ENCODE results near the gene RPS24.
A peak's percentile ranks its signal among the peaks of the same experiment; 100 is the strongest.

The RPS24 gene

DNA sequence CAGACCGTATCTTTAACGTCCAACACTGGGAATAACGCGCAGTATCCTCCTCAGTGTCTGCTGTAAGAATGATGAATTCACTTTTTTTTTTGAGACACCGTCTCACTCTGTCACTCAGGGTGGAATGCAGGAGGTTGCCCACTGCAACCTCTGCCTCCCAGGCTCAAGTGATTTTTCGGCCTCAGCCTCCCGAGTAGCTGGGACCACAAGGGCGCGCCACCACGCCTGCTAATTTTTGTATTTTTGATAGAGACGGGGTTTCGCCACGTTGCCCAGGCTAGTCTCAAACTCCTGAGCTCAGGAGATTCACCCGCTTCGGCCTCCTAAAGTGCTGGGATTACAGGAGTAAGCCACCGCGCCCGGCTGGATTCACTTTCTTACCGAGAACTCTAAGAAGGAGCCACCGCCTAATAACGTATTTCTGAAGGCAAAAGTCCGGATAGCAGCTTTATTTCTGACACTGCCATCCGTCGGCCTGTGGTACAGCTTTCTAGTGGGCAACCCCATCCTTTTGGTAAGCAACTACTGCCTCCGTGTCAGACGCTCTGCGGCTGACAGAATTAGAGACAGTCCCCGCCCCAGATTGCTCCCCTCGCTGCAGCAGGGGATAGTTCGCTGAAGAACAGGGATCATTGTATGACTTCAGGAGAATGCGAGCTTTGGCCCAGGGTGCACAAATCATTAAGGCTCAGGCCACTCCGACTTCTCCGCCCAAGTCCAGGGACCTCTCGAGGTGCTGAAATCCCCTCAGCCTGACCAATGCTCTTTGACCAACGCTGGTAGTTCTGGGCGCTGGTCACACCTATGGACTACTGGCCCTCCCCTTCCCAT, 5.0 kb upstream of the RPS24 start:
- DNase-seq, result peak in 1 of 14 donors; percentile 40

DNA sequence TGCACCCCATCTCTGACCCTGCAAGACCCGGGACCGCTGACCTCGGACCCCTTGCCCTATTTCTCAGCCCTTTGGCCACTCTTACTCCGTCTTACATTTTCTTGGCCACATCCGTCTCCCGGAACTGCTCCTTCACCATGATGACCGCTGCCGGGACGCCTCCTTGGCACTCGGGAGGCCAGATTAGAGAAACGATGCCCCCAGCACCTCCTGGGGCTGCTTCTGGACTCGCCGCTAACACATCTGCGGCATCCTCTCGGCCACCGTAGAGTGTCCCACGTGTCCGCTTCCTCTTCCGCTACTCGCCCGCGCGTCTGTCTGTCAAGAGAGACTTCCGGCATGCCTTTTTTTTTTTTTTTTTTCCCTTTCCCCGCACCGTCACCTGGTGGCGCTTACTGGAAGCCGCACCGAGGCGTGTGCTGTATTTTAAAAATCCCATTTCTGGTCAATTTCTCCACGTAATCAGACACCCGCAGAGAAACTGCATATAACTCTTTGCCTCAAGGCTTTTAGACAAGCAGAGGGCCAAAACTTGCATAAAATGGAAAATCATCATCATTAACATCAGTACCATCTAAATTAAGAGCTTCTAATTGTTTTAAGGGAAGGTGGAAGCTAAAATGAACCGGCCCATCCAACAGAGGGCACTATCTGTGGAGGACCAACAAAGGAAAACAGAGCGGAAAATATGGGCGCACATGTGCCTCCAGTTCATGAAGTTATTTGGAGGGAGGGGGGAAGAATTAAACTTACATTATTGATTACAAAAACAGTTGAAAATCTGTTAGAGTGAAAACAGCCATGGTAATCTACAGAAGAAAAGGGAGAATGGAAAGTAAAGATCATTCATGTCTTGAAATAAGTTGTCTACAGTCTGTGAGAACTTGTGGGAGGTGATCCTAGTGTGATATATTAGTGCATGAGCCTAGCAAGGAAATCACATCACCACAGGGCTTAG, 4.1 kb upstream of the RPS24 start, which contains the start of gene POLR3A:
Gene POLR3A (minus strand): TSS at position 247 of the 958 bp plus-strand sequence. CDS start 108 bp downstream, at position 139.
- DNase-seq, result peak; percentile 37 to 91 (median 84)

DNA sequence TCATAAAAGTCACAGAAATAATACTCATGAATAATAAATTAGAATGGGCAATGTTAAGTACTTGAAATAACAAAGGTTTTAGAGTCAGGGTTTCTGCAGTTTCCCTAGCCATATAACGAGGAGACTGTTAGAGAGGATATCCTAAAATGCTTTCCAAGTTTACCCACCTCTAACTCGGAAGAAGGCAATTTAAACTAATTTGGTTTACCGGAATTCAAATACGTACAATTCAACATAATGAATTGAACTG, 351 bp upstream of the RPS24 start:
- no peak for DNase-seq

DNA sequence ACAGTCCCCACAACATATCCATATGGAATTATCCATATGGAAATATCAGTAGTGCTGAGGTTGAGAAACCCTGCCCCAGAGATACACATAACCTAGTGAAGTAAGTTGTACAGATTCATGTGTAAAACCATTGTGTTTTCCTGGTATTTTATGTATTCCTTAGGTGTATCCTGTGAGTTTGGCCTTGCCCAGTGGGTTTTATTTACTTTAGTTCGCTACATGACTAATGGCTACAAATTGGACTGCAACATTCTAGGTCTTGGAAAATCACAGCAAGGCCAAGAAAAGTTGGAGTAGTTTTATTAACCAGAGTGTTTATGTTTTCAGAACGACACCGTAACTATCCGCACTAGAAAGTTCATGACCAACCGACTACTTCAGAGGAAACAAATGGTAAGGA, 1.4 kb downstream of the RPS24 start:
- DNase-seq, result no peak

DNA sequence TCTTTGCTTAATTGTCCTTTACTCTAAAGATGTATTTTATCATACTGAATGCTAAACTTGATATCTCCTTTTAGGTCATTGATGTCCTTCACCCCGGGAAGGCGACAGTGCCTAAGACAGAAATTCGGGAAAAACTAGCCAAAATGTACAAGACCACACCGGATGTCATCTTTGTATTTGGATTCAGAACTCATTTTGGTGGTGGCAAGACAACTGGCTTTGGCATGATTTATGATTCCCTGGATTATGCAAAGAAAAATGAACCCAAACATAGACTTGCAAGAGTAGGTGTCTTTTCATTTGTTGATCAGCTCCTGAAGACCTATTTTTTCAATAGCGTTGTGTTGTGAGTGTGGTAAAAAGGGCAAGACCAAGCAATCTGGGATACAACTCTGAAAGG, 1.8 kb downstream of the RPS24 start:
- no peak for DNase-seq

DNA sequence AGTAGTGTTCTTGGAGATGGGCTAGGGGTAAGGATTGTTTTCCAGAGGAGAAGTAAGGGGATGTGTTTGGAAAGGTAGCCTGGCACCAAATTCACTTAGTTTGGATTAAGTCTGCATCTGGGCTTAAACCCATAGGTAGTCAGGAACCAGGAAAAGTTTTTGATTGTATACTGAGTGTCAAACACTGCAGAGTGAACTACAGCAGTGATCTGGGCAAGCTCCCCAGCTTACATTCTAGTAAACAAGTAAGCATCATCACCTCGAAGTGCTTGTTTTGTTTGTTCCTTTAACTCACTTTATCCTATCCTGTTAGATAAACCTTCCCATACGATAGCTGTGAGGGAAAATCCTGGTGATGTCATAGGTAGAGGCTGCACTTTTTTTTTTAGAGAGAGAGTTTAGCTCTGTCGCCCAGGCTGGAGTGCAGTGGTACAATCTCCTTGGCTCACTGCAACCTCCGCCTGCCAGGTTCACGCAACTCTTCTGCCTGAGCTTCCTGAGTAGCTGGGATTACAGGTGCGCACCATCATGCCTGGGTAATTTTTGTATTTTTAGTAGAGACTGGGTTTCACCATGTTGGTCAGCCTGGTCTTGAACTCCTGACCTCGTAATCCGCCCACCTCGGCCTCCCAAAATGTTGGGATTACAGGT, 2.4 kb downstream of the RPS24 start:
- DNase-seq, result no peak

DNA sequence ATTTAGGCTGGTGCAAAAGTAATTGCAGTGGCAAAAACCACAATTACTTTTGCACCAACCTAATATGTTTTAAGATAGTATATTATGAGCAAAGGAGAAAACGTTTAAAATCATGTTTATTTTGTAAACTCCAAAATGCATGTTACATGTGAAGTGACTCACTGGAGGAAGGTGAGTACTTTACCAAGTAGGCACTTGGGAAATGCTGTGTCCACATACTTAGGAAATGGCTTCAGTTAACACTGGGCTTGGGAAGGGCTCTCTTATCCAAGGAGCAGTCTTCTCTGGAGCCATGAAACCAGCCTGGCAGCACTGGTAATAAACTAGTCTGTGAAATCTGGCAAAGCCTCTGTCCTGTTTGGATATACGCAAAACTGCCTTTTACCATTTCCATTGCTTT, 4.4 kb downstream of the RPS24 start:
- DNase-seq, result no peak

DNA sequence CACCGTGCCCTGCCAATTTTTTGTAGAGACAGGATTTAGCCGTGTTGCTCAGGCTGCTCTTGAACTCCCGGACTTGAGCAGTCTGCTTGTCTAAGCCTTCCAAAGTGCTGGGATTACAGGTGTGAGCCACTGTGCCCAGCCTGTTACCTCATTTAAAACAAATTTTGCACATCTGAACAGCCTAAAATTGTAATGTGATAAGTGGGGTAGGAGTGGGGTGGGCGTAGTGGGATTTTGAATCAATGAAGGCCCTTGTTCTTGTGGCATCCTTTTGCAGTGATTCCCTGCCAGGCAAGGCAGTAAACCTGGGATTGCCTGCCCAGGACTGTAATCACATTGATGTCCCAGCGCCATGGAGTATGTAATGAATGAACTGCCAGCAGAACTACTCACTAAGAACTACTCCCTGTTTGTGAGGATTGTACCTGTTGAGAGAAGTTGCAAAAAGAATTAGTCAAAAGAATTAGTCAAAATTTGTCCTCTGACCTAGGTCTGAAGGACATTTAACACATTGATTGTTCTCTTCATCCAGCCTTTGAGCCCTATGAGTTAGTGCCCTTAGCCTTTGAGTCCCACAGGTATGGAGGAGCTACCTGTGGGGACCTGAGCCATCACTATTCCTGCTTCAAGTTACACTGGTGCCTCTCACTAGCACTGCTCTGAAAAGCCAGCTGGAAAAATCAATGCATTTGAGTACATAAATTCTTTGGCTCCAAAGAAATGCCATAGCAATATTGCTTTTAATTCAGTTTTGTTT, 5.3 kb downstream of the RPS24 start:
- DNase-seq, result no peak

DNA sequence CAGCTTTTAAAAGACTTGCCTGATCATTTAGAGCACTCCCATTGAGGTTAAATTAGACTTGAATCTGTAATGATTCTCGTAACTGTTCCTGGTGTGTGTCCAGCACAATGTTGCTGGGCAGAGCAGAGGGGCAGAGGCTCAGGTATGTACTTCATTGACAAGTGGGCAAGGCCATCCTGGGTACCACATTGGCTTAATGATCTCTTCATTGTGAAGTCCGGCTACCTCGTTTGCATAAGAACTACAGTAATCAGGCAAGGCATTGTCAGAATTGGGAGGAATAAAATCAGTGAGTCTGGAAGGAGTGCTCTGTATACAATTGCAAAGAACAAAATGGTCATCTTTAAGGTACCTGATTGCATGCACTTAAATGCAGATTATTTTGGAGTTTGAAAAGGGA, 6.1 kb downstream of the RPS24 start:
- DNase-seq, result no peak

DNA sequence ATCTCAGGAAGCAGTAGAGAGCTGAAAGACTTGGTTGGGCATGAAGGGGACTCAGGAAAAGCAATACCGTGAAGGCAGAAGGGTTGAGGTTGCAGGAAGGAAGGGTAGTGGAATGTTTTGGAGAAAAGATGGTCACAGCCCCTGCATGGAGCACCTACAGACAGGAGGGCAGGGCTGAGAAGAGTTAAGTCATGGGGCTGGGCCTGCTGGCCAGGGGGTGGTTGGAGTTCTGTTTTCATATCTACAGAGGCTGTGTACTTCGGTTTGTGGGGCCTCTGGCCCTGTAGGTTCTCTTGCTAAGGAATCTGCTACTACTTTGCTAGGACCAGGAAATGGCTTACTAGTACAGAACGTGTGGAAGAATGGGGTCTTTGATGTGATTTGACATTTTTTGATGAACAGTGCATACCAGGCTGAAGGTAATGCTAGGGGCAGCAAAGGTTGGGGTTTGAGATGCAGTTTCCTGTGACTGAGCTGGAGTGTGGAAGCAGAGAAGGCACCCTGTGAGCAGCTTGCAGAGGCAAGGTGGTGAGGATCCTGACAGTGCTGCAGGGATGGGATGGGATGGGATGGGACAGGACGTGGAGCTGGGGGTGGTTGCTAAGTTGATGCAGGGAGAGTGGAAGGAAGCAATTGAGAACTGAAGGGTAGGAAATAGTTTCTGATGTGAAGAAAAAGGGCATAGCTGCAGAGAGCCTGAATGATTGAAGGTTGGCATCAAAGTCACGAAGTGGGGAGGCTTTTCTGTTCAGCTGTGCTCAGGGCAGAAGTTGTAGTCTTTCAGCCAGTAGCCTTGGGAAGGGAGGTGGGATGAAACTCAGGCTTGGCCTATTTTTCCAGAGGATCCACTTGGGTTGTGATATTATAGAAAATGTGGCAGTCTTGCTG, 7.8 kb downstream of the RPS24 start:
- no peak for DNase-seq

DNA sequence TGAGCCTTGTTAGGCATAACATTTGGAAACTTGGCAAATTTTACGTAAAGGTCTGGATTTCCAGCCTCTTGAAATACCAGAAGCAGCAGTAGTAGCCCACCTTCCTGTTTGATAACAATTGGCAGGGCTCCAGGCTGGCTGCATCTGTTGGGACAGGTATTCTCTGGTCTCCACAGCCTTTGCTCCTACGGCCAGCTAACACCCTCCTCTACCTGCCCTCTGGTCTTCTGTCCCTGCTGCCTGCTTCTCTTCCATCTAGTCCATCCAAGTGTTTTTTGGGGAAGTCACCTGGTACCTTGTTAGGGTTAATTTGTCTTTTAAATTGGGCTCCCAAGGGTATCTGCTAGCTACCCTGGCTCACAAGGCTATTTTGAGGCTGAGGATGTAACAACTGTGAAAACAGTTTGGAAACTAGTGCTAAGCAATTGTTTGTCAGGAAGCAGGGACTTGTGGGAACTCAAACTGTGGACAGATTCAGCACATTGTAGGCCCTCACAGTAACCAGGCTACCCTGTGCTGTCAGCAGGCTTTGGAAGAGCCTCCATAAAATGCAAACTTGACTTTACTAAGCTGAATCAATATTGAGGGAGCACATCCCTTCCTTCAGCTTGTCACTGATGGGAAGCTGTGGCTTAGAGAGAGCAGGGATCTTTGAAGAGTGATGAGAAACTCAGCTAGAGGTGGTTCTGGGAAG, 8.5 kb downstream of the RPS24 start:
- no peak for DNase-seq

DNA sequence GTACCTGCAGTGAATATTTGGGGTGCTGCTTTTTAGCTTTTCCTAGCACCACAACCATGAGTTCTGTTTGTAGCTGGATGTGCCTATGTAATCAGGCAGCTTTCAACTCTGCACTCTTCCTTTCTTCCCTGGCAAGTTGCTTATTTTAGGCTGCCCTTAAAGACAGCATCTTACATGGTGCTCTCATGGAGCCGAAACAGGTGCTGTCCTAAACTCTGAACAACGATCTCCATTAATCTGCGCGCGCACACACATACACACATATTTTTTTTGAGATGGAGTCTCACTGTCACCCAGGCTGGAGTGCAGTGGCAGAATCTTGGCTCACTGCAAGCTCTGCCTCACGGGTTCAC, 9.1 kb downstream of the RPS24 start:
- DNase-seq, result no peak

DNA sequence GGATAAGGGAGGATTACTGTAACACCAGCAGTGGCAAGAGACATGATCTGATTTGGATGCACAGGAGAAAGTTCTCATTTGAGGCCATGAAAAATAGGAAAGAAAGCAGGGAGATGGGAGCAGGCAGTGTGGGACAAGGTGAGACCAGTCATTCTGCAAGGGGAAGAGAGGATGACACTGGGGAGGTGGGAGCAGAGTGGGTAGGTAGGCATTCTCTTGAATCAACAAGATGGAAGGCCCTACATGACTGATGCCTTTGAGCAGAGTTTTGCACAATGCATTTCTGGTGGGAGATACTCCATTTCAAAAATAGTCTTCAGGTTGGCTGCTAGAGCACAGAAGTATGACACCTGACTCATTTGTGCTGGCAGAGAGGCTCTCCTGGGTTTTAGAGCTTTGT, 10.5 kb downstream of the RPS24 start:
- no peak for DNase-seq

DNA sequence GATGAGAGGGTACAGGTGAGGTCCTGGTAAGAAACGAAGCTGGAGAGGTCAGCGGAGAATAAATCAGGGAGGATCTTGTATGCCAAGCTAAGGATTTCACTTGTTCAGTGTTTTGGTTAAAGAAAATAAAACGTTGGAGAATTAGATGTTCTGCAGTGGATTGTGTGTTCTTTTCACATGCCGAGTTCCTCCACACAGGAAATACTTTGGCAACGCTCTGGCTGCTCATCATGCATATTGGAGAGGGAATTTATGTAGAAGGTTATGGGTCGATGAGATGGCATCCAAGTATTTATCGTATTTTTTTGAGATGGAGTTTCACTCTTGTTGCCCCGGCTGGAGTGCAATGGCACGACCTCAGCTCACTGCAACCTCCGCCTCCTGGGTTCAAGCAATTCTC, 11.0 kb downstream of the RPS24 start:
- DNase-seq, result no peak

DNA sequence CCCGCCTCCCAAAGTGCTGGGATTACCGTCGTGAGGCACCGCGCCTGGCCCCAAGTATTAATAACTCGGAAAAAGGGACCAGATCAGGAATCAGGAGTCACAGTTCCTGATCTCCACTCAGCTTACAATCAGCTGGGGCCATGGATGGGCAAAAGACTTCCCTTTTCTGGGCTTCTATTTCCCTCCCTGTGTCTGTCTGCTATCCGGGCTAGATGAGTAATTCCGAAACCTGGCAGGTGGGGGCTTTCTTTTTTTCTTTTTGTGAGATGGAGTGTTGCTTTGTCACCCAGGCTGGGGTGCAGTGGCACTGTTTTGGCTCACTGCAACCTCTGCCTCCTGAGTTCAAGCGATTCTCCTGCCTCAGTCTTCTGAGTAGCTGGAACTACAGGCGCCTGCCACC, 11.6 kb downstream of the RPS24 start:
- peak in 4 of 14 donors; percentile 12 to 32 (median 22) for DNase-seq

DNA sequence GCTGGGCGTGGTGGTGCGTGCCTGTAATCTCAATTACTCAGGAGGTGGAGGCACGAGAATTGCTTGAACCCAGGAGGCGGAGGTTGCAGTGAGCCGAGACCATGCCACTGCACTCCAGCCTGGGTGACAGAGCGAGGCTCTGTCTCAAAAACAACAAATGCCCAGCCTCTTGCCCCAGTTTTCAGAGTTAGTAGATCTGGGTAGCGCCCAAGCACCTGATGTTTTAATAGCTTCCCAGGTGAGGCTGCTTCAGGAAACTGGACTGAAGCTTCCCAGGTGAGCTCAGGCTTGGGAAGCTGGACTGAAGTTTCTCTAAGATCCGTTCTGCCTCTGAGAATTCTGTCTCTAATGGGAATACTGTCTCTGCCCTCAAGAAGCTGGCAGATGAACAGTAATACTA, 12.2 kb downstream of the RPS24 start:
- no peak for DNase-seq

DNA sequence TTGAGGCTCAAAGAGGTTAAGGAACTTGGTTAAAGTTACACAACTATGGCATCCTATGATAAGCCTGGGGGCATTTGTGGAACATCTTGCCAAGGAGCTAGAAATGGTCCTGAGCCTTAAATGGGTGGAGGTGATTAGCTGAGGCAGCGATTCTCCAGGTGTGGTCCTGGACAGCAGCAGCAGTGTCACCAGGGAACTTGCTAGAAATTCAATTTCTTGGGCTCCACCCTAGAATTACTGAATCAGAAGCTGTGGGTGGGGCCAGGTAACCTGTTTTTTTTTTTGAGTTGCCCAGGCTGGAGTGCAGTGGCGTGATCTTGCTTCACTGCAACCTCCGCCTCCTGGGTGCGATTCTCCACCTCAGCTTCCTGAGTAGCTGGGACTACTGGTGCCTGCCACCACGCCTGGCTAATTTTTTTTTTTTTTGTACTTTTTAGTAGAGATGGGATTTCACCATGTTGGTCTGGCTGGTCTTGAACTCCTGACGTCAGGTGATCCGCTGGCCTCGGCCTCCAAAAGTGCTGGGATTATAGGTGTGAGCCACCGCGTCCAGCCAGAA, 13.1 kb downstream of the RPS24 start:
- DNase-seq, result no peak

DNA sequence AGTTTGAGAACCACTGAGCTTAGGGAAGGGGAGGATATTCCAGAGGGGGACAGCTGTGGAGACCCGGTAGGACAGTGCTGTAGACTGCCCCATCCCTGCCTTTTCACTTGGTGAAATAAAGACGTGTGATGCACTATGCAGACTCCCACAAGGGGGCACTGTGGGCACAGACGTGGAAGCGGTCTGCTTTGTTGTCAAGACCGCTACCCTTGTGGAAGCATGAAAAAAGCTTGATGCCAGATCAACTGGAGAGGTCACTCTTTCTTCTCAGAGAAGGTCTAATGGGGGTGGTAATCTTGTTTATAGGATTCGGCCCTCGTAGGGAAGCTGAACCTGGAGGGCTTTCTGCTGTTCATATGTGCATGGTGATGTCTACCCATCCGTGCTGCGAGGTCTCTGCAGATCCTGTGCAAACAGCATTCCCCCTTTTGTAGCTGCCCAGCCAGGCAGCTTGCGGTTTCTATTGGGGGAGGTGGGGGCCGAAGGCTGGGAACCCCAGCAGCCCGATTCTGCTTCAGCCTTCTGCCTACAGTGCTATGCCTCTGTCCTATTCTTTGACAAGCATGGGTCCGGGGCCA, 13.7 kb downstream of the RPS24 start:
- peak in 13 of 14 donors; percentile 19 to 86 (median 72) for DNase-seq

DNA sequence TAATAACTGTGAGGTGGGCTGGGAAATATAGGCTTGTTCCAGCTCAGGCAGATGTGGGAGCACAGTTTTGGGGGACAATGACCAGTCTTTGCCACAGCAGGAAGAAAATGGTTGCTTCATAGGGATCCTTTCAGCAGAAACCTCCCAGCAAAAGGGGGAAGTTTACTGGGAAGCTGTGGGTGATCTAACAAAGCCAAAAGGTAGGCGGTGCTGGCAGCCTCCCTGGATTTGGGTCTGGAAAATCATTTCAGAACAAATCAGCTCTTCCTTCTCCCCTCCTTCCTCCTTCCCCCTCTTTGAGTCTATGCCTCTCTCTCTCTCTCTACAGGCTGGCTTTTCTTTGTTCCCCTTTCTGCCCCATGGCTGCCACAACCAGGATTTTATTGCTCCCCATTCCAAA, 16.2 kb downstream of the RPS24 start:
- no peak for DNase-seq

DNA sequence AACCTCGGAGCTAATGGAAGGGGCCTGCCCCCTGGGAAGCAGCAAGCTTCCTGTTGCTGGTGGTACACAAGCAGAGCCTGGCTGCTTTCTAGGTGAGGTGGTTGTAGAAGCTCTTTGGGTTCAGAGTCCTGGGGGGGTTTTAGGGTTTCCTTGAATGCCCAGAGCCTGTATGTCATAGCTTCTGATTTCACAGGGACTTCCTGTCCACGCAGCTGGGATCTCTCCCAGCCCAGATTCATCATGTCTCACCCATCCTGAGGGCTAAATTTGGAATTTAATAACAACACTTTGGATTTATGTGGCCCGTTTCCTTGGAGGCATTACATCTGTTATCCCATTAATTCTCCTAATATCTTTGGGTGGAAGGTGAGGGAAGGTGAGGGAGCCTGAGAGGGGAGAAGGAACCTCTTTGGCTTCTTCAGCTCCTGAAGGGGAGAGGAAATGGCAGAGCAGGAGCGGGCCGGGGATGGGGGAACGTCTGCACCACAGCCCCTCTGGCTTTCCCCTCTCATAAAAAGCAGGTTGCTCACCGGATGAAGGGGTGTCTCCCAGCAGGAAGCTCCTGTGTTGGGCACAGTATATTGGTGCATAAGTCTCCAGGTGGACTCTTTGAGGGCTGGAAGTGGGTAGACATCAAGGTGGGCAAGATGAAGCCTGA, 19.7 kb downstream of the RPS24 start:
- DNase-seq, result no peak
